Endodermal cell (in vitro differentiated cells): ENCODE measurements around the gene TDRD12. TPM values are rescaled to one million over a fixed set of nuclear protein-coding genes. Genes with fewer than 3 reads are reported as not detected.
A peak's percentile ranks its signal among the peaks of the same experiment; 100 is the strongest.
"Not testable (repeated sequence)": the region's sequence is repeated elsewhere in the genome, so short reads cannot be mapped to it uniquely, and the experiment has no call there.

Source experiments
- DNase-seq: peaks from one replicate; pipeline ENCODE4 v3.0.0-alpha.2; 2017
- H3K27ac ChIP-seq: 2 replicates; pipeline ENCODE4 v1.5.1; 2013; ENCODE audit warnings: mild to moderate bottlenecking, low read depth, low read length, moderate library complexity
- H3K27me3 ChIP-seq: 2 replicates; pipeline ENCODE4 v1.6.1; 2013; ENCODE audit warnings: mild to moderate bottlenecking, low read length, moderate library complexity; ENCODE audit not compliant: insufficient read depth, control insufficient read depth, poor library complexity, severe bottlenecking
- H3K36me3 ChIP-seq: 2 replicates; pipeline ENCODE4 v1.7.0; 2013; ENCODE audit warnings: mild to moderate bottlenecking, low read length, moderate library complexity; ENCODE audit not compliant: control insufficient read depth, insufficient read depth
- H3K4me1 ChIP-seq: one replicate; pipeline ENCODE4 v1.7.0; 2013; ENCODE audit warnings: low read length; ENCODE audit not compliant: control insufficient read depth, insufficient read depth
- H3K4me3 ChIP-seq: 2 replicates; pipeline ENCODE4 v1.5.1; 2013; ENCODE audit warnings: mild to moderate bottlenecking, low read length, moderate library complexity
- H3K9ac ChIP-seq: 2 replicates; pipeline ENCODE4 v1.6.1; 2013; ENCODE audit warnings: mild to moderate bottlenecking, low read length, moderate library complexity; ENCODE audit not compliant: poor library complexity, severe bottlenecking; ENCODE audit errors: extremely low read depth
- H3K9me3 ChIP-seq: 2 replicates; pipeline ENCODE4 v1.6.1; 2013; ENCODE audit warnings: mild to moderate bottlenecking, low read length, moderate library complexity; ENCODE audit not compliant: control insufficient read depth
- H3K27ac Mint-ChIP-seq: 2 replicates; pipeline ENCODE4 v1.8.0; 2020; ENCODE audit warnings: mixed read lengths
- H3K27me3 Mint-ChIP-seq: 2 replicates; pipeline ENCODE4 v1.8.0; 2021; ENCODE audit warnings: mild to moderate bottlenecking, mixed read lengths; ENCODE audit not compliant: insufficient read depth
- H3K36me3 Mint-ChIP-seq: 2 replicates; pipeline ENCODE4 v1.8.0; 2020; ENCODE audit warnings: low read depth, mixed read lengths
- H3K4me1 Mint-ChIP-seq: 2 replicates; pipeline ENCODE4 v1.8.0; 2020; ENCODE audit warnings: mixed read lengths
- H3K4me3 Mint-ChIP-seq: 2 replicates; pipeline ENCODE4 v1.8.0; 2020; ENCODE audit warnings: mild to moderate bottlenecking, moderate library complexity, mixed read lengths
- H3K9me3 Mint-ChIP-seq: 2 replicates; pipeline ENCODE4 v1.8.0; 2020; ENCODE audit warnings: mild to moderate bottlenecking, mixed read lengths
- WGBS, 2 experiments: methylation state at CpG; one replicate each; pipeline versions ENCODE4 v1.1.5 to v1.1.7; 2013; ENCODE audit warnings: missing lambda C conversion rate in 2 of 2, mixed read lengths in 1 of 2; ENCODE audit not compliant: insufficient coverage in 1 of 2, insufficient read length in 1 of 2; 5-methylcytosine and 5-hydroxymethylcytosine counted together
- total RNA-seq, 2 donors: library from RNA; stranded (reverse); fragmentation: NEBNext Ultra II Directional in 1 of 2; extraction: Animal tissue kit (Norgen Biotek cat#: 25700) in 1 of 2; gene quantifications; 2 replicates in 1 of 2; 3 replicates in 1 of 2; pipeline ENCODE4 v1.2.1, GENCODE V29; 2021
- TF ChIP-seq, protein P1 (sequence below): fragments of 200-600 bp; sonication (generic); conservative IDR thresholded peaks from 2 replicates; pipeline ENCODE4 v1.5.0; 2021; ENCODE audit warnings: antibody characterized with exemption, mild to moderate bottlenecking

TDRD12 gene
- total RNA-seq, 2 donors from 2014 or later = 0.20 to 0.84 TPM

DNA sequence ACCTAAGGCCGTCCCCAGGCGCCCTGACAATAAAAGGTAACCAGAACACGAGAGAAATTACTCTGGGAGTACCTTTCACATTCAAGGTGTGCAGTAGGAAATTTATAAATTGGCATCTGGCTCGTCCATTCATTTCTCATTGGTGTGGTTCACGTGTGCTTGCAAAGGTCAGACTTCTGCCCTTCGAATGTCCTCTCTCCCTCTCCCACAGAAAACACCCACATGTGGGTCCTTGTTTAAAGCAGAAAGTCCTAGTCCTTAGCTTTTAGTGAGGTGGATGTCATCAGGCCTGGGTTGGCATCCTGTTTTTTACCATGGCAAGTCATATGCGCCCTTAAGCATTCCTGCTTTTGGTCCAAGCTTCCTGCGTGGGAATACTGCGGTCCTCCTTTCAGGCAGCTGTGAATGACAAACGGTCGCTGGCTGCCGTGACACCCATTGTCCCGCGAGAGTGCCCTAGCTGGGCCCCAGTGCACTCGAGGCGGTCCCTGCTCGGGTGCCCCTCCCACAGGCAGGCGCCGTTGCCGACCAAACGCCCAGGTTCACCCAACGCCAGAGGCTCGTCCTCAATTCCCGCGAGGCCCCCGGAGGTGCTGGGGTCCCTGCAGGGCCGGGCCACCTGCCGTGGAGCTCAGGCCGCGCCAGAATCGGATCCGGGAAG is 28.1 kb upstream of the TDRD12 start, which contains the start of gene NUDT19:
TSS of gene NUDT19 (plus strand) at position 531 of the 661 bp plus-strand sequence. CDS start 140 bp downstream, outside the sequence.
- Mint-ChIP-seq H3K27ac (no peak within 1 kb of the TSS), H3K36me3 (peaks cover 15% of the 10 kb centered on the region), H3K4me1 (peaks cover 23% of the 10 kb centered on the region), H3K9me3 (peaks cover 12% of the 10 kb centered on the region), H3K4me3 (peak within 1 kb of the TSS; percentile 52), H3K27me3 (peaks cover 5% of the 10 kb centered on the region)
- no peak for DNase-seq
- Histone ChIP-seq H3K27ac (no peak within 1 kb of the TSS), H3K27me3 (no peaks in the 10 kb centered on the region), H3K36me3 (no peaks in the 10 kb centered on the region), H3K9ac (no peak within 1 kb of the TSS), H3K9me3 (peaks cover 14% of the 10 kb centered on the region), H3K4me1 (no peaks in the 10 kb centered on the region), H3K4me3 (peak within 1 kb of the TSS; percentile 56)
- TF ChIP-seq, protein P1, sequence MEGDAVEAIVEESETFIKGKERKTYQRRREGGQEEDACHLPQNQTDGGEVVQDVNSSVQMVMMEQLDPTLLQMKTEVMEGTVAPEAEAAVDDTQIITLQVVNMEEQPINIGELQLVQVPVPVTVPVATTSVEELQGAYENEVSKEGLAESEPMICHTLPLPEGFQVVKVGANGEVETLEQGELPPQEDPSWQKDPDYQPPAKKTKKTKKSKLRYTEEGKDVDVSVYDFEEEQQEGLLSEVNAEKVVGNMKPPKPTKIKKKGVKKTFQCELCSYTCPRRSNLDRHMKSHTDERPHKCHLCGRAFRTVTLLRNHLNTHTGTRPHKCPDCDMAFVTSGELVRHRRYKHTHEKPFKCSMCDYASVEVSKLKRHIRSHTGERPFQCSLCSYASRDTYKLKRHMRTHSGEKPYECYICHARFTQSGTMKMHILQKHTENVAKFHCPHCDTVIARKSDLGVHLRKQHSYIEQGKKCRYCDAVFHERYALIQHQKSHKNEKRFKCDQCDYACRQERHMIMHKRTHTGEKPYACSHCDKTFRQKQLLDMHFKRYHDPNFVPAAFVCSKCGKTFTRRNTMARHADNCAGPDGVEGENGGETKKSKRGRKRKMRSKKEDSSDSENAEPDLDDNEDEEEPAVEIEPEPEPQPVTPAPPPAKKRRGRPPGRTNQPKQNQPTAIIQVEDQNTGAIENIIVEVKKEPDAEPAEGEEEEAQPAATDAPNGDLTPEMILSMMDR = no peak
- 37 to 45% methylated on average over 23 to 32 of the region's 32 CpGs for WGBS, 2 experiments

DNA sequence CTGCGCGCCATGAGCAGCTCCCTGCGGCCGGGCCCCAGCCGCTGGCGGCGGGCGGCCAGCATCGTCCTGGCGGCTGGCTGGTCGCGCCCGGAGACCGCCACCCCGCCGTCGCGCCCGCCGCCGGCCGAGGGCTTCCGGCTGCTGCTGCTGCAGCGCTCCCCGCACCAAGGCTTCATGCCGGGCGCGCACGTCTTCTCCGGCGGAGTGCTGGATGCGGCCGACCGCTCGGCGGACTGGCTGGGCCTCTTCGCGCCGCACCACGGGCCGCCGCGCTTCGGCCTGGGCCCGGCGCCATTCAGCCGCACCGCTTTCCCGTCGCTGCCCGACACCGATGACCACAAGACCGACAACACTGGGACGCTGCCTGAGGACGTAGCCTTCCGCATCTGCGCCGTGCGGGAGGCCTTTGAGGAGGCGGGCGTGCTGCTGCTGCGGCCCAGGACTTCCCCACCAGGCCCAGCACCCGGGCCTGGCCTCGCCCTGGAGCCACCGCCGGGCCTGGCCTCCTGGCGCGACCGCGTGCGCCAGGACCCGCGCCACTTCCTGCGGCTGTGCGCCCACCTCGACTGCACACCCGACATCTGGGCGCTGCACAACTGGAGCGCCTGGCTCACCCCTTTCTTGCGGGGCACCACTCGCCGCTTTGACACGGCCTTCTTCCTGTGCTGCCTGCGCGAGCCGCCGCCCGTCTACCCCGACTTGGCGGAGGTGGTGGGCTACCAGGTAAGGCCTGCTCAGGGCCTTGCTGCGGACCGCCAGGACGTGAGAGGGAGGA is 27.4 kb upstream of the TDRD12 start:
- Mint-ChIP-seq H3K27me3 (peaks cover 5% of the 10 kb centered on the region), H3K9me3 (peaks cover 12% of the 10 kb centered on the region), H3K4me3 (peak overlapping the region; percentile 52), H3K27ac (no peak overlapping the region), H3K4me1 (peaks cover 24% of the 10 kb centered on the region), H3K36me3 (peaks cover 14% of the 10 kb centered on the region)
- Histone ChIP-seq H3K9ac (no peak overlapping the region), H3K4me1 (no peaks in the 10 kb centered on the region), H3K27me3 (no peaks in the 10 kb centered on the region), H3K9me3 (peaks cover 14% of the 10 kb centered on the region), H3K27ac (no peak overlapping the region), H3K4me3 (peak overlapping the region; percentile 56), H3K36me3 (no peaks in the 10 kb centered on the region)
- WGBS, 2 experiments = 42 to 76% methylated on average over 10 to 93 of the region's 93 CpGs
- peak; percentile 85 for DNase-seq
- TF ChIP-seq, protein P1 = no peak

DNA sequence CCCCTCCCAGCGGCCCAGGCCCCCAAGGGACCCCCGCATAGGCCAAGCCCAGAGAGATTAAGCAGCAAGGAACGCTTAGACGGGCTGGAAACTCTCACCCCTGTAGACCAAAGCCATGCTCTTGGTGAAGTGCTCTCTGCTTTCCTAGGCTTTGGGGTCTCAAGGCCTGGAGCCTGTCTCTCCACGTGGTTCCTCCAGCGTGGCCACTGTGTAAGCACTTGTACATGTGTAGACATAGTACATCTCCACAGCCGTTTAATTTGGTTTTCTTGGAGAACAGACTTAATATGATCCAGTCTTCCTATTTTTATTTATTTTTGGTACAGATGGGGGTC is 26.9 kb upstream of the TDRD12 start:
- peaks cover 18% of the 10 kb centered on the region for H3K36me3 Mint-ChIP-seq
- H3K27ac Mint-ChIP-seq = no peak overlapping the region
- peak overlapping the region; percentile 52 for H3K4me3 Mint-ChIP-seq
- H3K27me3 Mint-ChIP-seq = peaks cover 7% of the 10 kb centered on the region
- Histone ChIP-seq H3K27ac (no peak overlapping the region), H3K27me3 (no peaks in the 10 kb centered on the region), H3K4me1 (no peaks in the 10 kb centered on the region), H3K9ac (no peak overlapping the region), H3K4me3 (peak overlapping the region; percentile 56), H3K9me3 (peaks cover 14% of the 10 kb centered on the region), H3K36me3 (no peaks in the 10 kb centered on the region)
- H3K4me1 Mint-ChIP-seq = peaks cover 29% of the 10 kb centered on the region
- peaks cover 12% of the 10 kb centered on the region for H3K9me3 Mint-ChIP-seq
- no peak for DNase-seq
- TF ChIP-seq, protein P1 = no peak
- 93 to 94% methylated on average over 6 to 7 of the region's 7 CpGs for WGBS, 2 experiments

DNA sequence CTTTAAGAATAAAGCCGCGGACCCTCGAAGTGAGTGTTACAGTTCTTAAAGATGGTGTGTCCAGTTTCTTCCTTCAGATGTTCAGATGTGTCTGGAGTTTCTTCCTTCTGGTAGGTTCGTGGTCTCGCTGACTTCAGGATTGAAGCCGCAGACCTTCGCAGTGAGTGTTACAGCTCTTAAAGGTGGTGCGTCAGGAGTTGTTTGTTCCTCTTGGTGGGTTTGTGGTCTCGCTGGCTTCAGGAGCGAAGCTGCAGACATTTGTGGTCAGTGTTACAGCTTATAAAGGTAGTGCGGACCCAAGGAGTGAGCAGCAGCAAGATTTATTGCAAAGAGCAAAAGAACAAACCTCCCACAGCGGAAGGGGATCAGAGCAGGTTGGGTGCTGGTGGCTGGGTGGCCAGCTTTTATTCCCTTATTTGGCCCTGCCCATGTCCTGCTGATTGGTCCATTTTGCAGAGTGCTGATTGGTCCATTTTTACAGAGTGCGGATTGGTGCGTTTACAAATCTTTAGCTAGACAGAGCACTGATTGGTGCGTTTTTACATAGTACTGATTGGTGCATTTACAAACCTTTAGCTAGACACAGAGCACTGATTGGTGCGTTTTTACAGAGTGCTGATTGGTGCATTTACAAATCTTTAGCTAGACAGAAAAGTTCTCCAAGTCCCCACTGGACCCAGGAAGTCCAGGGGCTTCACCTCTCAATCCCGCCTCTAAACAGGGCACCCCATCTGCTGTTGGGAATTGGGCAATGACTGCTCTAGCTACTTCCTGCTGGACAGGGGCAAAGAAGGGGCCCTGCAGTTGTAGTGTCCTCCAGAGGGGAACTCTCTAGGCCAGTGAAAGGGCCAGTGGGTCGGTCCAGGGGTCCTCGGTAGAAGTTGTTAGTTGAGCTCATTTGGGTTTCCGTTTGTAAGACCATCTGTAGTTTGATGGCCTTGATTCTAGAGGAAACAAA is 26.1 kb upstream of the TDRD12 start:
- 90 to 91% methylated on average over 15 to 20 of the region's 20 CpGs for WGBS, 2 experiments
- Mint-ChIP-seq H3K36me3 (peaks cover 25% of the 10 kb centered on the region), H3K9me3 (peaks cover 15% of the 10 kb centered on the region), H3K27me3 (peaks cover 13% of the 10 kb centered on the region), H3K4me3 (peak overlapping the region; percentile 52), H3K4me1 (peaks cover 37% of the 10 kb centered on the region)
- not testable (repeated sequence) for DNase-seq, H3K27ac ChIP-seq, H3K9ac ChIP-seq, H3K27ac Mint-ChIP-seq, H3K27me3 ChIP-seq, H3K4me1 ChIP-seq, H3K36me3 ChIP-seq
- H3K4me3 ChIP-seq = peak overlapping the region; percentile 56
- H3K9me3 ChIP-seq = peaks cover 14% of the 10 kb centered on the region
